Measurements from ENCODE around the gene C10orf67.
"Not testable (repeated sequence)": the region's sequence is repeated elsewhere in the genome, so short reads cannot be mapped to it uniquely, and the experiment has no call there.

C10orf67 gene

DNA sequence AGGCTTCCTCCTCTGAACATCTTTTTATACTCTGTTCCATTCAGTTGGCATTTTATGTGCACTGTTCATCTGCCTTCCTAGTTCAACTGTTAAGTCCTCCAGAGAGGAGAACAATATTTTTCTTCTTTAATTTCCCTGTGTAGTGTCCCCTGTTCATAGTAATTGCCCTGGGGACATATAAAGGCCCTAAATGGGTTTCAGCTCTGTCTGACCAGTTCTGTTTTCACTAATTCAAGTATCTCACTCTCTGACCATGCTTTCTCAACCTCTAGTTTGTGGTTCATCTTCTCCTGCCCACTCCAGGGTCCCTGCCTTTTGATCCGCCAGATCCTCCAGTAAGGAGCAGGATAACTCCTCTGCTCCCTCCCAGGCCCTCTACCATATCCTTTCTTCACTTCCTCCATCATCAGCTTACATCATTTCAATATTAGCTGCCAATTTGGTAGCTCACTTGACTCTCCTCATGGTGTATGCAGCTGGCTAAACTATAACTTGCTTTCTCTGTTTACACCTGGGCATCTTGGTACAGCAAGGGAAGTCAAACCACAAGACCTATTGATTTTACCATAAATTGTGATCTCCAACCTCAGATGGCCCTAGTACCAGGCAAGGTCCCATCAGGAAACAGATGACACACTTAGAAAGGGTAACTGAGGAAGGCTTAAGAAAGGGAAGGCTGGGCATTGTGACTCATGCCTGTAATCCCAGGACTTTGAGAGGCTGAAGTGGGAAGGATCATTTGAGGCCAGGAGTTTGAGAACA is 17.7 kb upstream of the C10orf67 start:
- no peak for DNase-seq

DNA sequence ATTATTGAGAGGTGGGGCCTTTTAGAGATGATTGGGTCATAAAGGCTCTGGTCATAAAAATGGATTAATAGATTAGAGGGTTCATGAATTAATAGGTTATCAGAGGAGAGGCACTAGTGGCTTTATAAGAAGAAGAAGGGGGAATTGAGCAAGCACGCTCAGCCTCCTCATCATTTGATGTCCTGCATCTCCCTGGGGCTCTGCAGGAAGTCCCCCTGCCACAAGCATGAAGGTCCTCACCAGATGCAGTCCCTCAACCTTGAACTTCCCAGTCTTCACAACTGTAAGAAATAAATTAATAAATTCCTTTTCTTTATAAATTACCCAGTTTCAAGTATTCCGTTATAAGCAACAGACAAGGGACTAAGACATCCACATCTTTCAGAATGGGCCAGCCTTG is 17.1 kb upstream of the C10orf67 start:
- DNase-seq: no peak

DNA sequence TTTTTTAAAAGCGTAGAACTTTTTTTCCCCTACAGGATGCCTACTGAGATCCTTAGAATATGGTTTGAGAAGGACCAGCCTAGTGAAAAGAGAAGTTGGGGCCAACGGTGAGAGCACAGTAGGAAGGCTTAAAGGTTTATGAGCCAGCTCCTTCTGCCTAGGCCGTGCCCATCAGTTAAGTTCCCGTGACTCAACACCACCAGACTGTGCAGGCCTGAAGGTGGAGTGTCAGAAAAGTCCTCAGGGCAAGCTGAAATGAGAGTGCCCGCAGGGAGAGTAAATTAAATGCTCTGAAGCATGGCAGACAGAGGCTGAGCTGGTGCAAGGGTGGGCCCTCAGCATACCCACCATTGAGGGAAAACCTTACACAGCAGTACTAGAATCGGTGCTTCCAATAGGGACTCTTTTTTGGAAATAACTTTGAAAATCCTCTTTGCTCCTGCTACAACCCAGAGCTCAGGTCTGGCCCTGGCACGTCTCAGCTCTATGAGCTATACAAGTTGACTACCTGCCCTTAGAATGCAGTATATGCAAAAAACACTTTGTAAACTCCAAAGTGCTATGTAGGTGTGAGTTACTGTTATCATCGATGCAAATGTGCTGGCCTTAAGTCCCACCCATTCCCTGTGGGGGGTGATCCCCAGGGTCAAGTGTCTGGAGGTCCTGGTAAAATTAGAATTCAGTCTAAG is 15.2 kb upstream of the C10orf67 start:
- DNase-seq: no peak

DNA sequence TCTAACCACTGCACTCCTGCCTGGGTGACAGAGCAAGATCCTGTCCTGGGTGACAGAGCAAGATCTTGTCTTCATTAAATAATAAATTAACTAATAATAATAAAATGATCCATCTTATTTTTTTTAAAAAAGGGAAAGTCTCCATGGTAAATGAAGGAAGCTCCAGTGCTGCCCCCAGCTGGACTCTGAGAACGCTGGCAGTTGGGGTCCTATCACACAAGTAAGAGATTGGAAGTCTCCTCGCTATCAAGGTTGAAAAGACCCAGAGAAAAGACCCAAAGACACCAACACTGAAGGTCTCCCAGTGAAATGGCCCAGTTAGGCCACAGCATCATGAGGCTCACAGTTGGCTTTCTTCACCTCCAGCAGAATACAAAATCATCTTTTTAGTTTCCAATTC is 13.8 kb upstream of the C10orf67 start:
- DNase-seq: no peak

DNA sequence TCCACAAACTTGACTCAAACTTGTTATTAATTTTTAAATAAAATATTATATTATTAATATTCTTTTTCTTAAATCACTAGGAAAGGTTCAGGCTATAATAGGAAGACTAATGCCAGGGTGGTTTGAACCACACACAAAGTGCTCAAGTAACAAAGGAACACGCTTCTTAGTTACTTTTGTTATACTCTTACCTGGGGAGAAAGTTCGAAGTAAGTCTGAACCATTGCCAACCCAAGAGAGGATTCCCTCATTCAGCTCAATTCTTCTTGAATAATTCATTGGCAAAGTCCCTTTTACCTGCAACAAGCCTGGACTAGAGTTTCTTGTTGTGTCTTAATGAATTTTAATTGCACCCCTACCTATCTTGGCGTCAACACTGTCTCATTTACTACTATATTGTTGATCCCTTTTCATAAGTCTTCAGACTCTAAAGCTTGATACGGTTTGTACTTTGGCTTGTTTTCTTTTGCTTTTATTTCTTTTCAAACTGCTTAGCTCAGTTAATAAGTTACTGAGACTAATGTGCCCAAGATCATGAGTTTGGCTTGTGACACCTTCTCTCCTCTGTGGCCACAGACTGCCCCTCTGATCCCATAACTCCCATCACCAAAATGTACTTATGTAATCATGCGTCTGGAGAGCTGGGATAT is 10.2 kb upstream of the C10orf67 start:
- DNase-seq: no peak

DNA sequence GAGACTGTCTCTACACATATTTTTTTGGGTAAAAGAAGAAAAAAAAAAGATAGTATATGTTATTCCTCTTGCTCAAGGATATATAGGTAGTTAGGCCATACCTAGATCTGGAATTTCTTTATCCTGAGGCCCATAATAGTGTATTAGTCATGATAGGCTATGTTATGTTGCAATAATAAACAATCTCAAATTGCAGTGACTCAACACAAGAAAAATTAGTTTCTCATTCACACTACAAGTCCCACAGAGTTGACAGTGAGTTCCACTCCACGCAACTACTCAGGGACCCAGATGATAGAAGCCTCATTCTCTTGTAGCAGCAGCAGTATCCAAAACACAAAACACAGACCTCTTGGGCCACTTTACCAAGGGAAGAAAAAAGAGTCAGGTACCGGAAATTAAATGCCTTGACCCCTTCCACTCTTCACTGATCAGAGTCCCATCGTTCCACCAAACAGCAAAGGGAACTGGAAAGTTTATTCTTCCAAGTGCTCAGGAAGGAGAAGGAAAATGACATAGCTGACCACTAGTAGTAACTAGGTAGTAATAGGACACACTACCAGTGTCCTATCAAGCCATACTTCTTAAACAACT is 7.4 kb upstream of the C10orf67 start:
- no peak for DNase-seq

DNA sequence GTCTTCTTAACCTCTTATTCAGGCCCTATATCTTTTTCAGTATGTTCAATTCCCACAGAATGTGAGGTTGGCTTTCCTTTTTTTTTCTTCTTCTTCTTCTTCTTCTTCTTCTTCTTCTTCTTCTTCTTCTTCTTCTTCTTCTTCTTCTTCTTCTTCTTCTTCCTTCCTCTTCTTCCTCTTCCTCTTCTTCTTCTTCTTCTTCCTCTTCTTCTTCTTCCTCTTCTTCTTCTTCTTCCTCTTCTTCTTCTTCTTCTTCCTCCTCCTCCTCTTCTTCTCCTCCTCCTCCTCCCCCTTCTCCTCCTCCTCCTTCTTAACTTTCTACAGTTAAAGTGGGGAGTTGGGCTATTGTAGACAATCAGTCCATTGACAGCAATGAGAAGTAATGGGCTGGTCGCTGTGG is 6.1 kb upstream of the C10orf67 start:
- DNase-seq: not testable (repeated sequence)

DNA sequence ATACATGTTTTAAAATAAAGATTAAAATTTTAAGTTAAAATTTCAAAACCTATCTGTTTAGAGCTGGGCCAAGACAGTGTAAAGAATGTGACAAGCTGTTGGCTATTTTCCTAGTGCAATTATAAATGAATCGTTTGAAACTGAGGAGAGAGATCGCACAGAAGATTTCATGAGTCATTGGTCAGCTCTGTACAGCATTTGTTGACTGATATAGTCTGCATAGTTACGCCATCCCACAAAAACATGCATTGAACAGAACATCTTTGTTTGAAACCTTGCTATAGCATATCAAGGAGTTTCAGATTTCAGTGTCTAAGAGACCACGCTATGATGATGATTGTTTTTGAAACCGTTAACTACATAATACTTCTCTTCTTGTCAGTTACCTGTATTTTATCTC is 1.3 kb upstream of the C10orf67 start:
- no peak for DNase-seq

DNA sequence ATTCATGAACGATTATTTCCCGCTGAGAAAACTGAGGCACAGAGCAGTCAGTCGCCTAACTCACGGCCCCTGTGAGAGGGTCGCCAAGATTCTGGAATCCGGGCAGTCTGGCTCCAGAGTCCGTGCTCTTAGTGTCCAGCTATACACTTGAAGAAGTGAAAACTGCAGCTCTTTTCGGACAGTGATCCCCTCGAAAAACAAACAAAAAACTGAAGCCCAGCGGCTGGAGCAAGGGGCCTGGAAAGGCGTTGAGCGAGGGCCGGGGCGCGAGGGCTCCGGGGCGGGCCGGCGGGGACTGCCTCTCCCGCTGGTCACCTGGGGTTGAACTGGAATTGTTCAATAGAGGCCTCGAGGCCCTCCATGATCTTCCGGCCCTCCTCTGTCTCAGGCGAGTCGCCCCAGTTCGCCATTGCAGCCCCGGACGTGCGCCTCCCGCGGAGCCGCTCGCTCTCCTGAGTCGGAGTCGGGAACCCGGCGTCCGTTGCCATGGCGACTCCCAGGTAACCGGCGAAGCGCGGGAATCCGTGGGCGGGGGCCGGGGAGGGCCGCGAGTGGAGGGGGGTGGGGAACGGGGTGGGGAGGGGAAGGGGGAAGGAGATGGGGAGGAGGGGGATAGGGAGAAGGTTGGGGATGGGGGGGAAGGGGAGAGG is 881 bp downstream of the C10orf67 start:
- DNase-seq: peak; percentile 62

DNA sequence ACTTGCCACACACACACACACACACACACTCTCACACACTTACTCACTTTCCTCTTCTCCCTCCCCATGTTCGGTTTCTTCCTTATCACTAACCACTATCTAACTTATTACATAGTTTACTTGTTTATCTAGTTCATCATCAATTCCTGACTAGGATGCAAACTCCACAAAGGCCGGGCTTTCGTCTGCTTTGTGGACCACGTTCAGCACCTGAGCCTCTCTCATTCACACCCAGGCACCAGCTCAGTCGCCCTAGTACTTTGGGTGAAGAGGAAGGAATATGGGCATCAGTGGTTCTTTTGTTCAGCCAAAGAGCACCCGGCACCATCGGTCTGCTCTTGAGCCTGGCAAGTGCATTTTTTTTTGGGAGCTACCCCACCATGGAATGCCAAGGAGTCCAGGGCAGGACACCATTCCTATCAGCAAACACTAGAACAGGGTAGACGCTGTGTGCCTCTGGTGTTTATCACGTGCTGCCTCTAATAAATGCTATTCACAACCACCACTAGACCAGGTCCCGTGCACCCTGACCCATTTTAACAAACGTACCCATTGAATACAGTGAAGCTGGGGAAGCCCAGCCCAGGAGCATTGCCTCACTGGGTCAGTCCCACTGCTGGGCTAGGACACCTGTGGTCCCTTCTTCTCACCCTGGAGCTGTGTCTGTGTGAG is 2.2 kb downstream of the C10orf67 start:
- DNase-seq: no peak

DNA sequence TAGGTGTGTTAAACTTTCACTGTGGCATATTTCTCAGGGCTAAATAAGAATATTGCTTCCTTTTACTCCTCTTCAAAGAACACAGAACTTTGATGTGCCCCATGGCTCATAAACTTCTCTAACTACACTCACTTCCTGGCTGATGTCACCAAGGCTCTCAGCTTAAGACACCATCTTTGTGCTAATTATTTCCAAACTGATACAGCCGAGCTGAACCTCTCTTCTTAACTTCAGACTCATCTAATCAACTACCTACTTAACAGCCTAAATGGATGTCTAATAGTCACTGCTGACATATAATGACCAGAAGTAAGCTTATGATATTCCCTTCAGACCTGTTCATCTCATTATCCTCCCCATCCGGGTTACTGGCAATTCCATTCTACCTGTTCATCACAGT is 3.6 kb downstream of the C10orf67 start:
- no peak for DNase-seq

DNA sequence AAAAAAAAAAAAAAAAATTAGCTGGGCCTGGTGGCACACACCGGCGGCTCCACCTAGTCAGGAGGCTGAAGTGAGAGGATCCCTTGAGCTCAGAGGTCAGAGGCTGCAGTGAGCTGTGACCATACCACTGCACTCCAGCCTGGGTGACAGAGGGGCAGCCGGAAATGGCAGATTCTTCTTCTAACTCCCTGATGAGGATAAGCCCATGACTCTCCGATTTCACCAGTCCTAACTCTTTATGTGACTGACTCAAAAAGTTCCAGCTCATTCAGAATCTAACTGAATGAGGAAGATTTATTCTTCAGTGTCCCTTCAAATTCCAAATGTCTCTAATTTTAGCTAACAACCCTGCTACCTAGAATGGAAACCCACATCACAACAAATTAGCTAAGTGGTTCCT is 4.2 kb downstream of the C10orf67 start:
- no peak for DNase-seq

DNA sequence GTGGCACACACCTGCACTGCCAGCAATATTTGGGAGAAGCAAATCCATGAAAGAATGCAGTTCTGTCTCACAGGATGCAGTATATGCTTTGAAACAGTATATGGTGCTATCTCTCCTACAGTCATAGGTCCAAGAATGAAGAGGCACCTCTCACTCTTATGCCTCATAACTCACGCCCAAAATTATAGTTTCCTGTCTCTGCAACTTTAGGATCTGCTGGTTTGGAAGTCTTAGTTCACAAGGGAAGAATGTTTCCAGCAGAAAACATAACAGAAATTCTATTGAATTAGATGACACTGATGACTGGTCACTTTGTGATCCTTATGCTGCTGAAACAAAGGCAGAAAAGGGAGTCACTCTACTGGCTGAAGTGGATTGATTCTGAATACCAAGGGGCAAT is 5.7 kb downstream of the C10orf67 start:
- no peak for DNase-seq

DNA sequence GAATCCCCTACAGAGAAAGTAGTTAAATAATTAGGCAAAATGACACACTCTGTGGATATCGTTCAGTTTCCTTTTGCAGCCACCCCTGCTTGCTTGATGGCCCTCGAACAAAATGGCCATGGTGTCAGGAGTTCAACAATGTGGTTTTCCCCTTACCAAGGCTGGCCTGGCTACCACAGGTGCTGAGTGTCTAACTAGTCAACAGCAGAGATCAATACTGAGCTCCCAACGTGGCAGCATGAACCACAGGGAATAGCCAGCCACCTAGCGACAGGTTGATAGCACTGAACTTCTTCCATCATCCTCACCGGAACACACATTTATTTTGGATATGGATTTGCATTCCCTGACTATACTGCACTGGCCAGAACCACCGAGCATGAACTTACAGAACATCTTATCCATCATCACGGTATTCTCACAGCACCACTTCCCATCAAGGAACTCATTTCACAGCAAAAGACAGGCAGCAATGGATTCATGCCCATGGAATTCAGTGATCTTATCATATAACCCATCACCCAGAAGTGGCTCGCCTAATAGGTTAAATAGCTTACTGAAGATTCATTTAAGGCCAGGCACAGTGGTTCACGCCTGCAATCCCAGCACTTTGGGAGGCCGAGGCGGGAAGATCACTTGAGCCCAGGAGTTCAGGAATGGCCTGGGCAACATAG is 6.3 kb downstream of the C10orf67 start:
- no peak for DNase-seq

DNA sequence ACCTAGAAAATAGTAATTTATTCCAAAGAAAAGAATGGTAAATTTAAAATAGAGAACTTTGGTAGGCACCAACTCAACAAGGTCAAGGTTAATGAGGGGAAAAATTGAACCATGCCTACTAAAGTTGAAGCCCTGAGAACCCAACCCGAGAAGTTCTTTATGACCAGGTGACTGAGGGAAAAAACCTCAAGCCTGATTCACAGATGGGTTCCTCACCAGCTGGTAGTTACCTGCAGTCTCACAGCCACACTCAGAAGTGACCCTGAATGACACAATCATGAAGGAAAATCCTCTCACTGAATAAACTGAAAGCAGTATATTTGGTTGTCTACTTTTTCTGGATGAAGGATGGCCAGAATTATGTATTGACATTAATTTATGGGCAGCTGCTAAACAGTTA is 7.0 kb downstream of the C10orf67 start:
- no peak for DNase-seq

DNA sequence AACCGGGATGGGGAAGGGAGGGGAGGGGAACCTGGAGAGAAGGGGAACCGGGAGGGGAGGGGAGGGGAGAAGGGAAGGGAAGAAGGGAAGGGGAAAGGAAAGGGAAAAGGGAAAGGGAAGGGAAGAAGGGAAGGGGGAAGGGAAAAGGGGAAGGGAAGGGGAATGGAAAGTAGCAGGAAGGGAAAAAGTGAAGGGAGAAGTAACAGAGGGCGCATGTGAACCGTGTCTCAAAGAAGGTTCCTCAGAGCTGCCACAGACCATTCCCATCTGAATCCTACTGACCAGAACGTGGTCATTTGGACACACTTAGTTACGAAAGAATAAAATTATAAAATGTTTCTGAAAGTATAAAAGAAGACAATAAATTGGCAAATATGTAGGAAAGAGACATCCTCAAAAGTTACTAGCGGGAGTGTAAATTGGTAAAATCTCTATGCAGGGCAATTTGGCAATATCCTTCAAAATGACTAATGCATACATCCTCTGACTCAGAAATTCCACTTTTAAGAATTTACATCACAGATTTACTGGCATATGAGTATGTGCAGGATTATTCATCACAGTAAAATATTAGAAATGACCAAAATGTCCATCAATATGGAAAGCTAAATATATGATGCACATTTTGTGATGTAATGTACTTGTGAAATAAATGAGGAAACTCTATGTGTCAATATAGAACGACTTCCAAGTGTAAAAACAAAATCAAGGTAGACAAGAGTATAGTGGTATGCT is 12.9 kb downstream of the C10orf67 start:
- no peak for DNase-seq

DNA sequence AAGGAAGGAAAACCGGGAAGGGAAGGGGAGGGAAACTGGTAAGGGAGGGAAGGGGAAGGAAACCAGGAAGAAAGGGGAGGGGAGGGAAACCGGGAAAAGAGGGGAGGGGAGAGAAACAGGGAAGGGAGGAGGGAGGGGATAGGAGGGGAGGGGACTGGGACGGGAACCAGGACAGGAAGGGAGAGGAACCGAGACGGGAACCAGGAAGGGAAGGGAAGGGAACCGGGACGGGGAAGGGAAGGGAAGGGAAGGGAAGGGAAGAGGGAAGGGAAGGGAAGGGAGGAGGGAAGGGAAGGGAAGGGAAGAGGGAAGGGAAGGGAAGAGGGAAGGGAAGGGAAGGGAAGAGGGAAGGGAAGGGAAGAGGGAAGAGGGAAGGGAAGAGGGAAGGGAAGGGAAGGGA is 13.6 kb downstream of the C10orf67 start:
- no peak for DNase-seq

DNA sequence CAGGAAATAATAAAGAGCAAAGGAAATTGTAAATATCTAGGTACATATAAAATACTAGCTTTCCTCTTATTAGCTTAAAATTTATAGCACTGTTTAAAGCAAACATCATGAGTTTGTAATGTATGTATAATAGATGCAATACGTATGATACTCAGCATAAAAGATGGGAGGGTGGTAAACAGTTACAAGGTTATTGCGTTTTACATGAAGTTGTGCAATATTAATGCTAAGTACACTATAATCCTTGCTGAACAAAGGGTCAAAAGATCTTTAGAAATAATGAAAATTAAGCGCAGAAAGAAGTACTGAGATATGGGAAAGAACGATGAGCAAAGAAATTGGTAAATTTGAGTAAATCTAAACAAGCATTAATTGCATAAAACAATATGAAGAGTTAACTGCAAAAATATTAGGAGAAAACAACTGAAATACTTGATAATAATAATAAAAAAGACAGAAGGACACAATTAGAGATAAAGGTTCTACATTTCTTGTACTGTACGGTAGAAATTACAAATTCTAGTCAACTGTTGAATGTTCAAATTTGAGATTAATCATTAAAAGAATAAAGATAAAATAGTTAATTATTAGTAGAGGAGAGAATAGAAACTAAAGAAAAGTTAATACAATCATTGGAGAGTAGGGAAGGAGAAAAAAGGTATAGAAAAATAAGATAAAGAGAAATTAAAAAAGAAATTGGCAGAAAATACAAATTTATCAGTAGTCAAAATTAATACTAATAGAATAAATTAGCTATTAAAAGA is 17.9 kb downstream of the C10orf67 start:
- DNase-seq: no peak

DNA sequence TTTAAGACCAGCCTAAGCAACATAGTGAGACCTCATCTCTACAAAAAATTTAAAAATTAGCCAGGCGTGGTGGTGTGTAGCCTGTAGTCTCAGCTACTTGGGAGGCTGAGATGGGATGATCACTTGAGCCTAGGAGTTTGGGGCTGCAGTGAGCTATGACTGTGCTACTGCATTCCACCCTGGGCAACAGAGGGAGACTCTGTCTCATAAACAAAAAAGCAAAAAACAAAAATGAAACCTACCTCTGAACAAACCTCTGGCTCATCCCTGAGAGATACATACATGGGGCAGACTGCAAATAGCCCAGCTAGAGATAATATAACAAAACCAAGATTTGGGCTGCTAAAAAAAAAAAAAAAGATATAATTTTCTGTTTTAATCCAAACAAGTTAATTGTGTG is 19.5 kb downstream of the C10orf67 start:
- DNase-seq: no peak

DNA sequence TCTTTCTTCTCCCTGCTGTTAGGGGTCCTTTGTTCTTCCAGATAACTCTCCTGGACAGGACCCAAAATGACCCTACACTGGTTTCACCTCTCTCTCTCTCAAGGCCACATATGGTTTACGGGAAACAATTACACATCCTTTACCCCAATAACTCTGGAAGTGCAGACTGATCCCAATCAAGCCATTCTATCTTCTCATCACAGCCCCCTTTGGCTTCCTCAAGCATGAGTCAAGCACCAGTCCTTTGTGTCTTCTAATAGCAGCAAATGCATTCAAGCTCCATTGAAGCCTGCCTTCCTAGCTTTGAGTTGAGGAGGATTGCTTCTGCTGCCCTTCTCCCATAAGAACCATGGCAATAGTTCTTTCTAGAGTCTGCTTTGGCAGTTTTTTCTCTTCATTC is 20.2 kb downstream of the C10orf67 start:
- no peak for DNase-seq

DNA sequence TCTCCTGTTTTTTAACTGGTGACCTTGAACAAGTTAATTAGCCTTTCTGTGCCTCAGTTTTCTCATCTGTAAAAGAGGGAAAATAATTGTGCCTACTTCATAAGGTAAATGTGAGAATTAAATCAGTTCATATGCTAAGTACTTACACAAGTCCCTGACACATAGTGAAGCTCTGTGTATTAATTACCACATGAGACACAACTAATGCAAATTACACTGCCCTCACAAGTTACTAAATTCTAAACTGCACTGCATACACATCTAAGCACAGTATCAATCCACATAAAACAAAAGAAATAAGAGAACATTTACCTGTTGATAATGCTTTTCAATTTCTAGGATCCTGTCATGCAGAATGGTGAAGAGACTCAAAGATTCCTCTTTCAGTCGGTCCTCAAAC is 22.5 kb downstream of the C10orf67 start:
- DNase-seq: no peak

Measured in NCI-H774 (cell line).